Measurements from ENCODE around the gene KCNH1. TPM values are rescaled to one million over a fixed set of nuclear protein-coding genes. Genes with fewer than 3 reads are reported as not detected.

Gene KCNH1
- total RNA-seq, 2 donors from 2014 or later: 3.2 to 3.5 TPM

- no peak for TF ChIP-seq CTCF (conservative IDR thresholded peaks at IDR 0.05)
- DNase-seq: no peak
- Mint-ChIP-seq H3K4me1 (no peaks in the 10 kb centered on the region), H3K27me3 (ENCODE audit: insufficient read depth) (peaks cover 10% of the 10 kb centered on the region), H3K9me3 (no peaks in the 10 kb centered on the region), H3K4me3 (no peak overlapping the region), H3K36me3 (ENCODE audit: low read depth) (no peaks in the 10 kb centered on the region), H3K27ac (no peak overlapping the region)
- 89 to 97% methylated on average over 2 to 4 of the region's 4 CpGs for WGBS, 2 experiments (ENCODE audit: insufficient coverage in 1 of 2, insufficient read length in 1 of 2)
- Histone ChIP-seq H3K4me3 (ENCODE audit: low read length) (no peak overlapping the region), H3K9ac (ENCODE audit: extremely low read depth, low read length, poor library complexity, severe bottlenecking) (no peak overlapping the region), H3K27ac (ENCODE audit: low read depth, low read length) (no peak overlapping the region), H3K9me3 (ENCODE audit: control insufficient read depth, low read length) (no peaks in the 10 kb centered on the region), H3K4me1 (ENCODE audit: control insufficient read depth, insufficient read depth, low read length) (no peaks in the 10 kb centered on the region), H3K36me3 (ENCODE audit: control insufficient read depth, insufficient read depth, low read length) (no peaks in the 10 kb centered on the region), H3K27me3 (ENCODE audit: control insufficient read depth, insufficient read depth, low read length, poor library complexity, severe bottlenecking) (no peaks in the 10 kb centered on the region)
Observed at GRCh38 chr1:210801501-210801900, 332.4 kb downstream of the KCNH1 start.

- 84 to 89% methylated on average over 3 of the region's 3 CpGs for WGBS, 2 experiments (ENCODE audit: insufficient coverage in 1 of 2, insufficient read length in 1 of 2)
- no peak for DNase-seq
- Mint-ChIP-seq H3K27ac (no peak overlapping the region), H3K4me1 (no peaks in the 10 kb centered on the region), H3K36me3 (ENCODE audit: low read depth) (no peaks in the 10 kb centered on the region), H3K4me3 (no peak overlapping the region), H3K9me3 (no peaks in the 10 kb centered on the region), H3K27me3 (ENCODE audit: insufficient read depth) (peaks cover 10% of the 10 kb centered on the region)
- Histone ChIP-seq H3K27me3 (ENCODE audit: control insufficient read depth, insufficient read depth, low read length, poor library complexity, severe bottlenecking) (no peaks in the 10 kb centered on the region), H3K4me1 (ENCODE audit: control insufficient read depth, insufficient read depth, low read length) (no peaks in the 10 kb centered on the region), H3K36me3 (ENCODE audit: control insufficient read depth, insufficient read depth, low read length) (no peaks in the 10 kb centered on the region), H3K27ac (ENCODE audit: low read depth, low read length) (no peak overlapping the region), H3K9me3 (ENCODE audit: control insufficient read depth, low read length) (no peaks in the 10 kb centered on the region), H3K4me3 (ENCODE audit: low read length) (no peak overlapping the region), H3K9ac (ENCODE audit: extremely low read depth, low read length, poor library complexity, severe bottlenecking) (no peak overlapping the region)
- no peak for TF ChIP-seq CTCF (conservative IDR thresholded peaks at IDR 0.05)
Observed at GRCh38 chr1:210800756-210801155, 333.2 kb downstream of the KCNH1 start.

DNA sequence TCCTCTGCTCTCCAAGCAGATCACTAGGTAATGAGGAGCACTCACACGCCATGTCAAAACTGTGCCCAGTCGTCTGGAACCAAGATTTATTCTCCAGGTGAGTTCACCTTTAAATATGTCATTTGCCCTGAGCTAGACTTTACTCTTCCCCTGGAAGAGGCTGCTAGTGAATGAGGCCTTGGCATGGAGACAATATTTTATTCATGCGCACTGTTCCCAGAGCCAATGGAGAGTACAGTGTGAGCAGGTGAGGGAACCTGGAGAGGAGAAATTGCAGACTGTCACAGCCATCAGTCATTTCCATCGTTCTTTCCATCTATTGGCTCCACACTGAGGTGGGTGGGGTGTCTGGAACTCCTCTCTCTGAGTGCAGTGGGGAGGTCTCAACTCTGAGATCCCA, 333.6 kb downstream of the KCNH1 start:
- no peak for DNase-seq
- peaks cover 10% of the 10 kb centered on the region for H3K27me3 Mint-ChIP-seq (ENCODE audit: insufficient read depth)
- H3K9ac ChIP-seq (ENCODE audit: extremely low read depth, low read length, poor library complexity, severe bottlenecking): no peak overlapping the region
- H3K9me3 ChIP-seq (ENCODE audit: control insufficient read depth, low read length): no peaks in the 10 kb centered on the region
- no peak overlapping the region for H3K4me3 Mint-ChIP-seq
- H3K27ac Mint-ChIP-seq: no peak overlapping the region
- no peak for TF ChIP-seq CTCF (conservative IDR thresholded peaks at IDR 0.05)
- H3K36me3 Mint-ChIP-seq (ENCODE audit: low read depth): no peaks in the 10 kb centered on the region
- H3K27ac ChIP-seq (ENCODE audit: low read depth, low read length): no peak overlapping the region
- no peaks in the 10 kb centered on the region for H3K4me1 Mint-ChIP-seq
- H3K36me3 ChIP-seq (ENCODE audit: control insufficient read depth, insufficient read depth, low read length): no peaks in the 10 kb centered on the region
- H3K4me1 ChIP-seq (ENCODE audit: control insufficient read depth, insufficient read depth, low read length): no peaks in the 10 kb centered on the region
- 94% methylated on average over 2 to 4 of the region's 4 CpGs for WGBS, 2 experiments (ENCODE audit: insufficient coverage in 1 of 2, insufficient read length in 1 of 2)
- no peaks in the 10 kb centered on the region for H3K27me3 ChIP-seq (ENCODE audit: control insufficient read depth, insufficient read depth, low read length, poor library complexity, severe bottlenecking)
- H3K4me3 ChIP-seq (ENCODE audit: low read length): no peak overlapping the region
- no peaks in the 10 kb centered on the region for H3K9me3 Mint-ChIP-seq

All from endodermal cell (in vitro differentiated cells).